ENCODE measurements around the gene CEP128.

The CEP128 gene

DNA sequence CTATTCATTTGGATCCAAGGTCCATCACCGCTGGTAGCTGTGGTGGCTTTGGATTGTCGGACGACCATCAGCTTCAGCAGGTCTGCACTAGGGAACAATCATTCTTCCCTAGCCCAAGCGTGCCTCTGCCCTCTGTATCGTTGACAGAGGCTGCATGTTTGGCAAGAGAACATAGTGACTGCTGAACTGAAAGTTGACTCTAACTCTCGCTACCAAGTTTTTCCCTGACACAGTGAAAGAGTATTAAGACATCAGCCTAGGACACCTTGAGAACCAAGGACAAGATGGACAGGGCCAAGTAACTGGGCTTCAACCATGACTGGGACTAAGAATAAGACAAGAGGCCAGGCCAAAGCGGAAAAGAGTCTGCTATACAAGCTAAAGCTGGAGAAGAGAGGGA lies 40.1 kb upstream of the CEP128 start:
- Histone ChIP-seq H3K27ac (ENCODE audit: extremely low read depth, low read depth, low read length) (no peak overlapping the region), H3K4me3 (ENCODE audit: low read depth, low read length) (no peak overlapping the region), H3K4me1 (ENCODE audit: control insufficient read depth, insufficient read depth, low read length) (no peaks in the 10 kb centered on the region), H3K36me3 (ENCODE audit: control insufficient read depth in 2 of 2, insufficient read depth in 1 of 2, low read length in 2 of 2) (no peaks in the 10 kb centered on the region), H3K9me3 (ENCODE audit: control insufficient read depth, insufficient read depth, low read depth, low read length) (no peaks in the 10 kb centered on the region)
- ChIA-PET CTCF (interaction anchor here (0.6 to 2.2 kb wide), 2 partner anchors 27 to 131 kb away, joined by 3 to 9 read pairs; partner anchors contain the start of gene TSHR), POLR2A (no interaction called here)
- TF ChIP-seq ZBTB17 (tag by site-specific recombination; IDR thresholded peaks at IDR 0.05), result no peak
- TF ChIP-seq SCRT1 (tag by site-specific recombination; IDR thresholded peaks at IDR 0.05; ENCODE audit: borderline replicate concordance), result no peak
- no peak for TF ChIP-seq ZNF133 (tag by site-specific recombination; IDR thresholded peaks at IDR 0.05)
- TF ChIP-seq ZNF223 (tag by site-specific recombination; IDR thresholded peaks at IDR 0.05), result no peak
- no peak for TF ChIP-seq RBAK (tag by site-specific recombination; IDR thresholded peaks at IDR 0.05)
- no peak for TF ChIP-seq ZNF221 (tag by site-specific recombination; IDR thresholded peaks at IDR 0.05; ENCODE audit: borderline replicate concordance)

DNA sequence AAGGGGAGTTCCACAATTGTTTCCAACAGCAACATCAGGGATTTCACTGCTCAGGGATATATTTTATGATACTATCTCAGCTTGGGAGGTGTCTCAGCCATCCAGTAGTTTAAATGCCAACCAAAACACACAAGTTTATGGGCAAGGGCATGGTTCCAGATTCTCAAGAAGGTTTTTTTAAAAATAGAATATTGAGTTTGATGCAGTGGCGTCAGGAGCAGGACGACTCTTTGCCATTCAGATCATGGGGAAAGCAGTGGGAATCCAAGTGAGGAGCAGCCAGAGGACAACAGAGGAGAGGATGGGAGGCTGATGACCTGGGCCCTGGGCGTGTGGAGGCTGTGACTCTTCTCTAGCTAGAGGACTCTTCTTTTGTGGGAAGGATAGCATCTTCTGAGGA lies 39.6 kb upstream of the CEP128 start:
- no peak overlapping the region for H3K4me3 ChIP-seq (ENCODE audit: low read depth, low read length)
- H3K27ac ChIP-seq (ENCODE audit: extremely low read depth, low read depth, low read length), result no peak overlapping the region
- no peaks in the 10 kb centered on the region for H3K4me1 ChIP-seq (ENCODE audit: control insufficient read depth, insufficient read depth, low read length)
- CTCF ChIA-PET, result interaction anchor here (0.7 to 2.2 kb wide), 2 partner anchors 15 to 26 kb away, joined by 4 to 9 read pairs; partner anchors contain the start of gene TSHR
- POLR2A ChIA-PET, result no interaction called here
- no peaks in the 10 kb centered on the region for H3K36me3 ChIP-seq (ENCODE audit: control insufficient read depth in 2 of 2, insufficient read depth in 1 of 2, low read length in 2 of 2)
- H3K9me3 ChIP-seq (ENCODE audit: control insufficient read depth, insufficient read depth, low read depth, low read length), result no peaks in the 10 kb centered on the region
- TF ChIP-seq ZNF747 (tag by site-specific recombination; IDR thresholded peaks at IDR 0.05) (no peak), ZNF155 (tag by site-specific recombination; IDR thresholded peaks at IDR 0.05) (no peak), ZNF302 (tag by site-specific recombination; IDR thresholded peaks at IDR 0.05; ENCODE audit: low read depth) (no peak), ZNF707 (tag by site-specific recombination; IDR thresholded peaks at IDR 0.05) (no peak), ZNF544 (tag by site-specific recombination; IDR thresholded peaks at IDR 0.05) (no peak)
- TF ChIP-seq, protein P1, sequence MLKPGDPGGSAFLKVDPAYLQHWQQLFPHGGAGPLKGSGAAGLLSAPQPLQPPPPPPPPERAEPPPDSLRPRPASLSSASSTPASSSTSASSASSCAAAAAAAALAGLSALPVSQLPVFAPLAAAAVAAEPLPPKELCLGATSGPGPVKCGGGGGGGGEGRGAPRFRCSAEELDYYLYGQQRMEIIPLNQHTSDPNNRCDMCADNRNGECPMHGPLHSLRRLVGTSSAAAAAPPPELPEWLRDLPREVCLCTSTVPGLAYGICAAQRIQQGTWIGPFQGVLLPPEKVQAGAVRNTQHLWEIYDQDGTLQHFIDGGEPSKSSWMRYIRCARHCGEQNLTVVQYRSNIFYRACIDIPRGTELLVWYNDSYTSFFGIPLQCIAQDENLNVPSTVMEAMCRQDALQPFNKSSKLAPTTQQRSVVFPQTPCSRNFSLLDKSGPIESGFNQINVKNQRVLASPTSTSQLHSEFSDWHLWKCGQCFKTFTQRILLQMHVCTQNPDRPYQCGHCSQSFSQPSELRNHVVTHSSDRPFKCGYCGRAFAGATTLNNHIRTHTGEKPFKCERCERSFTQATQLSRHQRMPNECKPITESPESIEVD (tag by site-specific recombination; IDR thresholded peaks at IDR 0.05), result no peak

DNA sequence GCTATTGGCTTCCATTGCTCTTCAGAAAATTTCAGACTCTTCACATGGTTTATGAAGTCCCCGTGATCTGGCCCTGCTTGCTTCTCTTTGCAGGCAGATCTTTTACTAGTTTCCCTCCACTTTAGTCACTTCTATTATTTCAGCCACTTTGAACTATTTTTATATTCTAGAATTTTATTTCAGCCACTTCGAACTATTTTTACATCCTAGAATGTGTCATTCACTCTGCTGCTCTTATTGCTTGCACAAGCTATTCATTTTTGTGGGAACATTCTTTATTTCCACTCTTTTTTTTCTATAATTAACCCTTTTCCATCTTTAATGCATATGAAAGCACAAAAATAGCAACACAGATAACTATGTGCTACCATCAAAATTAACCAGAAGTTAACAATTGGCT lies 38.4 kb upstream of the CEP128 start:
- TF ChIP-seq, protein P1 (tag by site-specific recombination; IDR thresholded peaks at IDR 0.05), result no peak
- TF ChIP-seq, protein P2, sequence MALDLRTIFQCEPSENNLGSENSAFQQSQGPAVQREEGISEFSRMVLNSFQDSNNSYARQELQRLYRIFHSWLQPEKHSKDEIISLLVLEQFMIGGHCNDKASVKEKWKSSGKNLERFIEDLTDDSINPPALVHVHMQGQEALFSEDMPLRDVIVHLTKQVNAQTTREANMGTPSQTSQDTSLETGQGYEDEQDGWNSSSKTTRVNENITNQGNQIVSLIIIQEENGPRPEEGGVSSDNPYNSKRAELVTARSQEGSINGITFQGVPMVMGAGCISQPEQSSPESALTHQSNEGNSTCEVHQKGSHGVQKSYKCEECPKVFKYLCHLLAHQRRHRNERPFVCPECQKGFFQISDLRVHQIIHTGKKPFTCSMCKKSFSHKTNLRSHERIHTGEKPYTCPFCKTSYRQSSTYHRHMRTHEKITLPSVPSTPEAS (tag by site-specific recombination; IDR thresholded peaks at IDR 0.05), result no peak
- TF ChIP-seq, protein P3, sequence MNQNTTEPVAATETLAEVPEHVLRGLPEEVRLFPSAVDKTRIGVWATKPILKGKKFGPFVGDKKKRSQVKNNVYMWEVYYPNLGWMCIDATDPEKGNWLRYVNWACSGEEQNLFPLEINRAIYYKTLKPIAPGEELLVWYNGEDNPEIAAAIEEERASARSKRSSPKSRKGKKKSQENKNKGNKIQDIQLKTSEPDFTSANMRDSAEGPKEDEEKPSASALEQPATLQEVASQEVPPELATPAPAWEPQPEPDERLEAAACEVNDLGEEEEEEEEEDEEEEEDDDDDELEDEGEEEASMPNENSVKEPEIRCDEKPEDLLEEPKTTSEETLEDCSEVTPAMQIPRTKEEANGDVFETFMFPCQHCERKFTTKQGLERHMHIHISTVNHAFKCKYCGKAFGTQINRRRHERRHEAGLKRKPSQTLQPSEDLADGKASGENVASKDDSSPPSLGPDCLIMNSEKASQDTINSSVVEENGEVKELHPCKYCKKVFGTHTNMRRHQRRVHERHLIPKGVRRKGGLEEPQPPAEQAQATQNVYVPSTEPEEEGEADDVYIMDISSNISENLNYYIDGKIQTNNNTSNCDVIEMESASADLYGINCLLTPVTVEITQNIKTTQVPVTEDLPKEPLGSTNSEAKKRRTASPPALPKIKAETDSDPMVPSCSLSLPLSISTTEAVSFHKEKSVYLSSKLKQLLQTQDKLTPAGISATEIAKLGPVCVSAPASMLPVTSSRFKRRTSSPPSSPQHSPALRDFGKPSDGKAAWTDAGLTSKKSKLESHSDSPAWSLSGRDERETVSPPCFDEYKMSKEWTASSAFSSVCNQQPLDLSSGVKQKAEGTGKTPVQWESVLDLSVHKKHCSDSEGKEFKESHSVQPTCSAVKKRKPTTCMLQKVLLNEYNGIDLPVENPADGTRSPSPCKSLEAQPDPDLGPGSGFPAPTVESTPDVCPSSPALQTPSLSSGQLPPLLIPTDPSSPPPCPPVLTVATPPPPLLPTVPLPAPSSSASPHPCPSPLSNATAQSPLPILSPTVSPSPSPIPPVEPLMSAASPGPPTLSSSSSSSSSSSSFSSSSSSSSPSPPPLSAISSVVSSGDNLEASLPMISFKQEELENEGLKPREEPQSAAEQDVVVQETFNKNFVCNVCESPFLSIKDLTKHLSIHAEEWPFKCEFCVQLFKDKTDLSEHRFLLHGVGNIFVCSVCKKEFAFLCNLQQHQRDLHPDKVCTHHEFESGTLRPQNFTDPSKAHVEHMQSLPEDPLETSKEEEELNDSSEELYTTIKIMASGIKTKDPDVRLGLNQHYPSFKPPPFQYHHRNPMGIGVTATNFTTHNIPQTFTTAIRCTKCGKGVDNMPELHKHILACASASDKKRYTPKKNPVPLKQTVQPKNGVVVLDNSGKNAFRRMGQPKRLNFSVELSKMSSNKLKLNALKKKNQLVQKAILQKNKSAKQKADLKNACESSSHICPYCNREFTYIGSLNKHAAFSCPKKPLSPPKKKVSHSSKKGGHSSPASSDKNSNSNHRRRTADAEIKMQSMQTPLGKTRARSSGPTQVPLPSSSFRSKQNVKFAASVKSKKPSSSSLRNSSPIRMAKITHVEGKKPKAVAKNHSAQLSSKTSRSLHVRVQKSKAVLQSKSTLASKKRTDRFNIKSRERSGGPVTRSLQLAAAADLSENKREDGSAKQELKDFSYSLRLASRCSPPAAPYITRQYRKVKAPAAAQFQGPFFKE (tag by site-specific recombination; IDR thresholded peaks at IDR 0.05; ENCODE audit: borderline replicate concordance), result no peak
- no peak for TF ChIP-seq ZXDB (tag by site-specific recombination; IDR thresholded peaks at IDR 0.05)
- TF ChIP-seq BCL11B (tag by site-specific recombination; IDR thresholded peaks at IDR 0.05; ENCODE audit: low read depth), result no peak
- TF ChIP-seq ZNF658 (tag by site-specific recombination; IDR thresholded peaks at IDR 0.05), result no peak
- TF ChIP-seq ZNF394 (tag by site-specific recombination; IDR thresholded peaks at IDR 0.05; ENCODE audit: borderline replicate concordance), result no peak
- TF ChIP-seq ZNF610 (tag by site-specific recombination; IDR thresholded peaks at IDR 0.05; ENCODE audit: borderline replicate concordance), result no peak
- TF ChIP-seq SP3 (tag by site-specific recombination; IDR thresholded peaks at IDR 0.05), result no peak
- TF ChIP-seq HOXD13 (CRISPR knock-in tag; IDR thresholded peaks at IDR 0.05; ENCODE audit: borderline replicate concordance), result no peak
- Histone ChIP-seq H3K9me3 (ENCODE audit: control insufficient read depth, insufficient read depth, low read depth, low read length) (no peaks in the 10 kb centered on the region), H3K36me3 (ENCODE audit: control insufficient read depth in 2 of 2, insufficient read depth in 1 of 2, low read length in 2 of 2) (no peaks in the 10 kb centered on the region), H3K4me1 (ENCODE audit: control insufficient read depth, insufficient read depth, low read length) (no peaks in the 10 kb centered on the region), H3K27ac (ENCODE audit: extremely low read depth, low read depth, low read length) (no peak overlapping the region), H3K4me3 (ENCODE audit: low read depth, low read length) (no peak overlapping the region)
- CTCF ChIA-PET, result no interaction called here
- POLR2A ChIA-PET, result no interaction called here

All from HEK293 (cell line).